ENCODE measurements around the gene CDH13. TPM values are rescaled to one million over a fixed set of nuclear protein-coding genes. Genes with fewer than 3 reads are reported as not detected.

Gene CDH13
- polyA plus RNA-seq, 1 donor: 49.6 TPM

DNA sequence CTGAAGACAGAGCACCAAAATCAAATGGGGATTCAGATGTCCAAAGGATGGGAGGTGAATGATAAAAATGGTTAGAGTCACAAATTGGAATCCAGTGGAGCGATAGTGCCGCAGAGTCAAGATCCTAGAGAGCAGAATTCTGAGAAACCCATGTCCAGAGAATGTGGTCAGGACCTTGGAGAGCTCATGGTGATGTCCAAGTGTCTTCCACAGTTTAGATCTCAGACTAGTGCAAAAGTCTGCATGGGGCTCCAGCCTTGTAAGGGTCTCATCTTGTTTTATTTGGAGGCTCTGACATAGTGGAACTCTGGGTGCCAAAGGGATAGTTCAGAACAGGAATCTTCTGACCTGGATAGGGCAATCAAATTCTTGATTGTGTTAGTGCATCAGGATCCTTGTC is 935.1 kb downstream of the CDH13 start:
- no peak for DNase-seq (ENCODE audit: low read depth)

DNA sequence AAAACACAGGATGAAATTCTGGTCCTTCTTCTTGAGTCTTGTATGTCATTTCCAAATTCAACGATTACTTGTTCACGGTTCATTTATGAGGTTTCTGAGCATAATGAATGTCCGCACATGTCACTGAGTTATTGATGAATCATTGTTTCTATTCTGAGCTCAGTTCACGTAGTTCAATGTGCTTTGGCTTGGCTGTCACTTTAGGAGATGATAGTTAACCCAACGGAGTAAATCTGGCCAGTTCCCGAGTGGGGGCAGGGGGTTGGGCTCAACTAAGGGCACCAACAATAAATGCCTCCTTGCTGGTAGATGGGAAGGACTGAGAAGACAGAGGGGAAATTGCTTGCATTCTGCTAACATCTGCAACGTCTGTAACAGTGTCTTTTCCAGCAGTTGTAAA is 941.6 kb downstream of the CDH13 start:
- no peak for DNase-seq (ENCODE audit: low read depth)

- no peak for DNase-seq (ENCODE audit: low read depth)
Observed at GRCh38 chr16:83574388-83574787, 947.6 kb downstream of the CDH13 start.

DNA sequence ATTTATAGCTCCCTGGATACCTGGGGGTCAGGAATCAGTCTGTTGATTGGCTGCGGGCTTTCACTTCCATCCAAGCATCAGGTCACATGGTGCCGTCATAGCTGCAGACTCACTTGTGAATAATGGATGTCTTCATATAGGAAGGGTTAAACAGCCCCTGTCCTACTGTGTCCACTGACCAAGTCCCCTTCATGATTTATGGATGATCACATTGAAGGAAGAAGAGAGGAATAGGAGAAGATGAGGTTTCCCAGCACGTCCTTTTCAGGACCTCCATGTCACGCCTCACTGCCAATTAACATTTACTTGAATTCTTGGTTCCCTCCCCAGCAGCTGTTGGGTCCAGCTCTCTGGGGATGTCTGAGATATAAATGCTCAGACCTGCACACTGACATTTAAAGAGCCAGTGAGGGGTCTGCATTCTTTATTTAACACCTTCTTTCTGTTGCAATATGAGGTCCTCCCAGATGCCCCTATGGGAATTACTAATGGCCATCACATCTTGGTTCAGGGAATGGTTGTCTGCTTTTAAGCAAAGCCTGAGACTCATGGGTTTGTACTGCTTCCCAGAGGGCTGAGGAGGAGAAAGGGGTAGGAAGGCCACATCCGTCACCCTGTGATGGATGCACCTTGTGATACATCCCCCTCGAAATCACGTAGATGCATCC is 950.4 kb downstream of the CDH13 start:
- no peak for DNase-seq (ENCODE audit: low read depth)

DNA sequence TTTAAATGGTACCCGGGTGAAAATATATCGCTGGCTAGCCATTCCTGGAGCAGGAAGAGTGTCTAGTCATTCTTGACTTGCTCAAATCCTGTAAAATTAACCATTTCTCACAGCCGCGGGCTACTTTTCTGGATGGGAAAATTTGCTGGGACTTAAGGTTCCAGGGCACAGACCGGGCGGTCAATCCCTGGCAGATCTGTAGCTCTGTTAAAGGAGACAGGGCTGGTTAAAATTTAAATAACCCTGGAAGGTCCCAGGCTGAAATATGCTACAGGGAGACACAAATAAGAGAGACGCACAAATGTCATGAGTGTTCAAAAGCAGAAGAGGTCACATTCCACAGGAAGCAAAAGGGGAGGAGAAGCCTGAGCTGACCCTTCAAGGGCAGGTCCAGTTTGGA is 951.4 kb downstream of the CDH13 start:
- DNase-seq (ENCODE audit: low read depth): no peak

GRCh38 chr16:83579027-83579426 is 952.3 kb downstream of the CDH13 start:
- DNase-seq (ENCODE audit: low read depth): no peak

DNA sequence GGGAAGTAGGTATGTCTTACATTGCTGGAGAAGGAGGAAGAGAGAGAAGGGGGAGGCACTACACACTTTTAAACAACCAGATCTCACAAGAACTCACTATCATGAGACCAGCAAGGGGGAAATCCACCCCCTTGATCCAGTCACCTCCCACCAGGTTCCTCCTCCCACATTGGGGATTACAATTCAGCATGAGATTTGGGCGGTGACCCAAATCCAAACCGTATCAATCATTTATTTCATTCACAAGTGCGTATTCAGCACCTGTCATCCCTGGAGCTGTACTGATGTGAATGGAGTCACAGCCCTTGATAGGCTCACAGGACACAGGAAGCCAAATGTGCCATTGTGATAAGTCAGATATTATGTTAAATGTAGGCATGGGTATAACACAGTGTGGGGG is 952.7 kb downstream of the CDH13 start:
- no peak for DNase-seq (ENCODE audit: low read depth)

- no peak for DNase-seq (ENCODE audit: low read depth)
Observed at GRCh38 chr16:83581082-83581481, 954.3 kb downstream of the CDH13 start.

DNA sequence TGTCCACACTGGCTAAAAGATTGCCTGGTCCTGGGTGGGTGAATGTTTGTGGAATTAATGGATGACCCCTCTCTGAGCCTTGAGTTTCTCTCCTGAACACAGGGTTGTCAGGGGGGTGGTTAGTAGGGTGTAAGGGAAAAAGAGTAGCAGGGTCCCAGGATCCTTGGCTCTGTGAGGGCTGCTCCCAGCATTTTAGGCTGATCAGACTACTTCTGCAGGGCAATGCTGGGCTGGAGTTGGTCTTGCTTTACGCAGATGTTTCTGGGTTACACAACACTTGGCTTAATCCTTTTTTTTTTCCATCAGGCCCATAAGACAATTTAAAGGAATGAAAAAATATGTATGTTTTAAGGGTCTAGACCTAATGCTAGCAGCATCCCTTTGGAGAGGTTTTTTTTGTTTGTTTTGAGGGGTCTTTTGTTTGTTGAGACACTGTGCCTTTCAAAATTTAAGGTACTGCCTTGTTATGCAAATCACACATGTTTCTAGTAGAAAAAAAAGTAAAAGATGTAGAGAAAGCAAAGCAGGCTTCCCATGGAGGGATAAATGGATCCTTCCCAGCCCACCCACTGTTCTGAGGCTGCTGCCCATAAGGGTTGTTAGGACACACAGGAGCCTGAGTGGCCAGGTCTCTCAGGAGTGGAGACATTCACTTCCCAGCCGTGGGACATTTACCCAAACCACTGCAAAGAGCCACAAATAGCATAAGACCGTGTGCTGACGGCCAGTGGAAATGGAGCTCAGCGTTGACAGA is 955.4 kb downstream of the CDH13 start:
- DNase-seq (ENCODE audit: low read depth): no peak

DNA sequence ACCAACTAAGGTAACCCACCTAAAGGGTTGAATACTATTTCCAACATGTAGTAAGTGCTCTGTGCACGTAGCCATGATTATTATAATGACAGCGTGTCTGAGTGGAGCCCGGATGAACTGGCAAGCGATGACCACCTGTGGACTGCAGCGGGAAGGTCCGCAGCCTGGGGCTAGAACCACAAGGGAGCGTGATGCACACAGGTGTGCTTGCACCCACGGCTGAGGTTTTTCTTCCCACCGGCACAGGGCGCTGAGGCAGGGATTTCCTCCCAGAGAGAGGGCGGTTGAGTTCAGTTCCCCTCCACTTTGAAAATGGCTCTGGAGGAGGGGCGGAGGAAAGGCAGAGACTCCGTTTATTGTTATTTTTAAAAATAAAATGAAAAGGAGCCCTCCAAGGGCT is 959.3 kb downstream of the CDH13 start:
- DNase-seq (ENCODE audit: low read depth): no peak

- no peak for DNase-seq (ENCODE audit: low read depth)
Observed at GRCh38 chr16:83586461-83587200, 959.9 kb downstream of the CDH13 start.

GRCh38 chr16:83587201-83587600 is 960.4 kb downstream of the CDH13 start:
- no peak for DNase-seq (ENCODE audit: low read depth)

GRCh38 chr16:83588070-83588469 is 961.3 kb downstream of the CDH13 start:
- DNase-seq (ENCODE audit: low read depth): no peak

- DNase-seq (ENCODE audit: low read depth): no peak
Observed at GRCh38 chr16:83589576-83589975, 962.8 kb downstream of the CDH13 start.

DNA sequence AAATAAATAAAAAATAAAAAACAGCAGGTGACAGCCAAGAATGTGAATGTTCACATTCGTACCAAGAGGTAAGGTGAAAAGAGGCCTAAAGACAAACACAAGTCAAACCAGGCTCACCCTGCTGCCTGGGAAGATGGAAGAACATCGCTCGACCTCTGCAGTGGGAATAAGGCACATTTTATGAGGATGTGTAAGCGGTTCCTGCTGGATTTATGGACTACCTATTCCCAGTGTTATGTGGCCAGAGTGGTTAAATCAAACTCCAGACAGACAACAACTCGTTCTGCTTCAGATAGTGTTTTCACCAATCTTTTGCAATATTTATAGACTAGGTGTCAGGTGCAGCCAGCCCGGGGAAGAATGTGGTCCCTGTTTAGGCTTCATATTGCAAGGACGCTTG is 966.0 kb downstream of the CDH13 start:
- DNase-seq (ENCODE audit: low read depth): no peak

DNA sequence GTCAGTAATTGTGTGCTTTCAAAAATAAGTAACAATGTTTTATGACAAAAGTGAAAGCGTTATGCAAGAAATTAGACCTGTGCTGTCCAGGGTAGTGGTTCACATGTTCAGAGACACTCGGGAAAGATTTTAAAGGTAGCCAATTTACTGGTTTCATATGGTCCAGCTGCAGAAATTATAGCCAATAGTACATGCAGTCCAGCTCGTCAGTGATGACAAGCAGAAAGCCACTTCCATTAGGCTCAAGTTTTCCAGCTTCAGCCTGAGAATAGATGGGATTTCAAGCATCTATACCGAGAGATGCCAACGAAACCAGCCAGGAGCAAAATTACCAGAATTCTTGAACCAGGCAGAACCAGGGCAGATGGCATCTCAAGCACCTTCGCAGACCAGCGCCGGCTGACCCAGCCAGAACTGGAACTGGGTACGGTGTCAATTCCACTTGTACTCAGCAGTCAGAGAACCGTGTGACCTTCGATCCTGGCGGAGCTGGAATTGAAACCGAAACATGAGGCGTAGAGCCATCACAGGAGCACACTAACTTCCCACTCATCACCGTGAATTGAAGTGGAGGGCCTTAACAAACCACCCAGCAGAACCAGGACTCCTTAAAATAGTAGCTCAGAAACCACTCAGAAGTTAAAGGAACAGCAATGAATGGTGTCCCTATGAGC is 973.2 kb downstream of the CDH13 start:
- DNase-seq (ENCODE audit: low read depth): no peak

DNA sequence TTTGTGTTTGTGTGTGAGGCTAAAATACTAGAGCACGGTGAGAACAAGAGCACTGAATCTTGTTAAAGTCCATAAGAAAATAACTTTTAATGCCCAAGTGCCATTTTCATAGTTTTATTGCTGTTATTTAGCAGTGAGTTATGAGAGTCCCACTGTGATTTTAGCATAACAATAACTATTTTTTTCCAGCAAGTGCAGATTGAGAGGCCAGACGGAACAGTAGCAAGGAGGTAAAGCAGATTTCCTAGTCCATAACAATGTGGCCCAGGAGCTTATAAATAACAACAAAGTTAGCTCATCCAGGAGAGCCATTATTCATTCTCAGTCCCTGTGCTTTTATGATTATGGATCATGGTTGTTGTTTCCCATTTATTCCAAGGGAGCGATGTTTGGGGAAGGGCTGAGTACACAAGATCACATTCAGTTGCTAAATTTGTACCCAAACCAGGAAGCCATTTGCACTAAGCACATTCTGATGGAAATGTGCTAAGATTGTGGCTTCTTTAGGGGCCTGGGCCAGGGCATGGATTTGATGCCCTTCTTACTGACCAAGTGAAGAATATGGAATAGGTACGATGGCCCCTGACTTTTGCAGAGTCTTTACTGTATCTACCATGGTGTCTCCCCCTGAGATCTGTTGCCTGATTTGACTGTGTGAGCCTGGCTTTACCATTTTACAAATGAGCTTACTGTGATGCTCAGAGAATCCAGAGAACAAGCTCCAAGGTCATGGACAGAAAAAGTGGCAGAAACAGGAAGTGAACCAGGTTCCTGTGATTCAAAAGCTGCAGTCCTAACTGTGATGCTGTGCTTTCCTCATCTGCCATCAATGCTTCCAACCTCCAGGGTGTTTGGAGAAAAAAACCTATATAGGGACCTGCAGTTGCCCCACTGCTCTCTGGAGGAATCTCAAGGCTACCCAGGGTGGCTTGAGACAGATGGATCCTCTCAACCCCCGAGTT is 976.3 kb downstream of the CDH13 start:
- no peak for DNase-seq (ENCODE audit: low read depth)

- no peak for DNase-seq (ENCODE audit: low read depth)
Observed at GRCh38 chr16:83603723-83604570, 977.2 kb downstream of the CDH13 start.

GRCh38 chr16:83606486-83607030 is 979.8 kb downstream of the CDH13 start:
- DNase-seq (ENCODE audit: low read depth): no peak

GRCh38 chr16:83609178-83609577 is 982.4 kb downstream of the CDH13 start:
- no peak for DNase-seq (ENCODE audit: low read depth)

All from forelimb muscle (tissue), 1 donor.